Activated T-cell treated with anti-CD3 and anti-CD28 coated beads, Interleukin-2, amount 50 U/mL, for 48 hours (primary cell): Measurements from ENCODE around the gene BUB1B.

Source experiments
- DNase-seq, 2 experiments: peaks; one replicate each; pipeline ENCODE4 v3.0.0-alpha.2; 2020

The BUB1B gene

GRCh38 chr15:40242213-40242599 lies 81.3 kb downstream of the BUB1B start:
- peak; percentile 9 to 13 for DNase-seq

- DNase-seq, result peak in 1 of 2 experiments; percentile 6
Measured at GRCh38 chr15:40242601-40243000, 81.7 kb downstream of the BUB1B start.

GRCh38 chr15:40243126-40243810 lies 82.4 kb downstream of the BUB1B start:
- peak in 1 of 2 experiments; percentile 8 for DNase-seq

GRCh38 chr15:40244961-40245523 lies 84.2 kb downstream of the BUB1B start:
- DNase-seq, result no peak

GRCh38 chr15:40245666-40246450 lies 85.0 kb downstream of the BUB1B start:
- DNase-seq, result no peak

- DNase-seq, result no peak
Measured at GRCh38 chr15:40246496-40247280, 85.8 kb downstream of the BUB1B start.

- no peak for DNase-seq
Measured at GRCh38 chr15:40247406-40247971, 86.6 kb downstream of the BUB1B start.

- DNase-seq, result no peak
Measured at GRCh38 chr15:40248006-40248783, 87.3 kb downstream of the BUB1B start.

- DNase-seq, result no peak
Measured at GRCh38 chr15:40249477-40250303, 88.8 kb downstream of the BUB1B start.

GRCh38 chr15:40250304-40250656 lies 89.4 kb downstream of the BUB1B start:
- no peak for DNase-seq

- DNase-seq, result no peak
Measured at GRCh38 chr15:40250771-40251483, 90.1 kb downstream of the BUB1B start.

- DNase-seq, result no peak
Measured at GRCh38 chr15:40251486-40252140, 90.7 kb downstream of the BUB1B start.

GRCh38 chr15:40252141-40252437 lies 91.2 kb downstream of the BUB1B start:
- no peak for DNase-seq

- DNase-seq, result peak; percentile 37 to 39
Measured at GRCh38 chr15:40252438-40253166, 91.7 kb downstream of the BUB1B start.

- DNase-seq, result no peak
Measured at GRCh38 chr15:40253167-40253790, 92.4 kb downstream of the BUB1B start.

GRCh38 chr15:40254452-40254851 lies 93.6 kb downstream of the BUB1B start:
- DNase-seq, result no peak

GRCh38 chr15:40255033-40255432 lies 94.2 kb downstream of the BUB1B start:
- DNase-seq, result no peak

GRCh38 chr15:40256638-40257235 lies 95.9 kb downstream of the BUB1B start:
- DNase-seq, result no peak
